ENCODE measurements around the gene CCDC122.
"Not testable (repeated sequence)": the region's sequence is repeated elsewhere in the genome, so short reads cannot be mapped to it uniquely, and the experiment has no call there.

CCDC122 gene

DNA sequence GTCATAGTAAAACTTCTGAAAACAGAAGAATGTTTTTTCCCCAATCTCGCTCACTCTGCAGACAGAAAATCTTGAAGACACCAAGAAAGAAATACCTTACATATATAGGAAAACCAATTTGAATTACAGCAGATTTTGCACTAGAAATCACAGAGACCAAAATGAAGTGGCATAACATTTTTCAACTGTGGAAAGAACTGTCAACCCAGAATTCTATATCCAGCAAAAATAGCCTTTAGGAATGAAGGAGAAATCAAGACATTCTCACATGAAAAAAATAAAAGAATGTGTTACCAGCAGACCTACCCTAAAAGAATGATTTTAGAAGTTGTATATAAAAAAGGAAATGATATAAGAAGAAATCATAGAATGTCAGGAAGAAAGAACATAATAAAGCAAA lies 28.7 kb downstream of the CCDC122 start:
- Mint-ChIP-seq H3K27ac (no peak overlapping the region), H3K9me3 (peaks cover 30% of the 10 kb centered on the region), H3K4me3 (no peak overlapping the region), H3K27me3 (ENCODE audit: low read depth) (peaks cover 2% of the 10 kb centered on the region), H3K4me1 (ENCODE audit: low read depth) (no peaks in the 10 kb centered on the region), H3K36me3 (ENCODE audit: low read depth) (no peaks in the 10 kb centered on the region)
- DNase-seq (ENCODE audit: low spot score), result no peak

- no peaks in the 10 kb centered on the region for H3K4me1 Mint-ChIP-seq (ENCODE audit: low read depth)
- peaks cover 22% of the 10 kb centered on the region for H3K9me3 Mint-ChIP-seq
- DNase-seq (ENCODE audit: low spot score), result no peak
- no peaks in the 10 kb centered on the region for H3K36me3 Mint-ChIP-seq (ENCODE audit: low read depth)
- no peak overlapping the region for H3K27ac Mint-ChIP-seq
- H3K27me3 Mint-ChIP-seq (ENCODE audit: low read depth), result peaks cover 2% of the 10 kb centered on the region
- no peak overlapping the region for H3K4me3 Mint-ChIP-seq
Observed at GRCh38 chr13:43848001-43848649, 31.4 kb downstream of the CCDC122 start.

GRCh38 chr13:43846496-43847158 lies 32.9 kb downstream of the CCDC122 start:
- Mint-ChIP-seq H3K9me3 (peaks cover 11% of the 10 kb centered on the region), H3K4me3 (no peak overlapping the region), H3K27ac (no peak overlapping the region), H3K27me3 (ENCODE audit: low read depth) (peaks cover 6% of the 10 kb centered on the region), H3K36me3 (ENCODE audit: low read depth) (no peaks in the 10 kb centered on the region), H3K4me1 (ENCODE audit: low read depth) (no peaks in the 10 kb centered on the region)
- no peak for DNase-seq (ENCODE audit: low spot score)

DNA sequence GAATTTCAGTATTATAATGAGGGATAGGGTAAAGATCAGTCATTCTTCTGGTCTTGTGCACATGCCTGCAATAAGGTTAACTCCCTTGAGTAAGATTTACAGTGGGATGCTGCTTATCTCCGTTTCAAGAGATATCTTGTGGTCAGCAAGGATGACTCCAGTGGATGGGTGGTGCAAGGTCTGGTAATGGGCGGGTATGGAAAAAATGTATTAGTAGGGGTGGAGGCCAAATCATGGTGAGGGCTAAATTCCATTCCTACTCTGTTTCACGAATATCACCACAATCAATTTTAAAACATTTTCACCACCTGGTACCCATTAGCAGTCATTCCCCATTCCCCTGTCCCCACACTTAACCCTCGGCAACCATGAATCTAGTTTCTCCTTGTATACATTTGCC lies 40.6 kb downstream of the CCDC122 start:
- no peaks in the 10 kb centered on the region for H3K36me3 Mint-ChIP-seq (ENCODE audit: low read depth)
- H3K4me1 Mint-ChIP-seq (ENCODE audit: low read depth), result no peaks in the 10 kb centered on the region
- no peak for DNase-seq (ENCODE audit: low spot score)
- H3K4me3 Mint-ChIP-seq, result no peak overlapping the region
- no peaks in the 10 kb centered on the region for H3K9me3 Mint-ChIP-seq
- H3K27me3 Mint-ChIP-seq (ENCODE audit: low read depth), result peaks cover 4% of the 10 kb centered on the region
- H3K27ac Mint-ChIP-seq, result no peak overlapping the region

GRCh38 chr13:43835701-43836100 lies 43.8 kb downstream of the CCDC122 start:
- Mint-ChIP-seq H3K4me3 (no peak overlapping the region), H3K27ac (no peak overlapping the region), H3K9me3 (no peaks in the 10 kb centered on the region), H3K36me3 (ENCODE audit: low read depth) (no peaks in the 10 kb centered on the region), H3K4me1 (ENCODE audit: low read depth) (no peaks in the 10 kb centered on the region), H3K27me3 (ENCODE audit: low read depth) (no peaks in the 10 kb centered on the region)
- no peak for DNase-seq (ENCODE audit: low spot score)

DNA sequence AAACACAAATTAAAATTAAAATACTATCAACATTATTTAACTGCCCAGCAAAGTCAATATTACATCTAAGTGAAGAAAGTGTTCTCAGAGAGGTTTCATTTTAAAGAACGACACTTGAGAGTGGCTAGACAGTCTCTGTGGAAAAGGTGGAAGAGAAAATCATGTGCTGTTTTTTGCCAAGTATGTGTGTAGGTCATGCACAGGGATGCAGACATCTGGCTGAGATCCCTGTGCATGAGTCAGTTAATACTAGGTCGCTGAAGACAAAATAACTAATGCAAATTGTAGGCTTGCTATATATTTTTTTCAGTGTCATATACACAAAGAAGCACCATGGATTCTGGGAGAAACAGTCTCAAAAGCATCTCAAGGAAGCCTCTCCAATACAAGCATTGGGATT lies 48.5 kb downstream of the CCDC122 start:
- no peak for DNase-seq (ENCODE audit: low spot score)
- H3K4me3 Mint-ChIP-seq, result no peak overlapping the region
- no peaks in the 10 kb centered on the region for H3K36me3 Mint-ChIP-seq (ENCODE audit: low read depth)
- no peaks in the 10 kb centered on the region for H3K4me1 Mint-ChIP-seq (ENCODE audit: low read depth)
- H3K27me3 Mint-ChIP-seq (ENCODE audit: low read depth), result peaks cover 9% of the 10 kb centered on the region
- H3K27ac Mint-ChIP-seq, result no peak overlapping the region
- no peaks in the 10 kb centered on the region for H3K9me3 Mint-ChIP-seq

DNA sequence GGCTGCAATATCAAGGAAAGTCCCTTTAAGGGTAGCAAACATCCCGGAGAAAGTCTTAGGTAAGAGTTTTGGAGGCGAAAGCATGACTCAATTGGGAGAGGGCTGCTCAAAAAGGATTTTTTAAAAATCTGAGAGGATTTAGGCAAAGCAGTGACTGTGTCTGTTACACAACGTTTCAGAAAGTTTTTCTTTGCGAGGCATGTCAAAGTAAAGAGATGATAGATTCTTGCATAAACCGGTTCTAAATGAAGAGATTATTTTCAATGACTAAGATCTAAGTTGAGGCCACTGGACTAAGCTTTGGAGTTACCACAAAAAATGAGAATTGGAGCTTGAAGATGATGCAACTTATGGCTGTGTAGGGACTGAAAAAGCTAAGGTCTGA lies 49.1 kb downstream of the CCDC122 start:
- no peak overlapping the region for H3K27ac Mint-ChIP-seq
- no peak for DNase-seq (ENCODE audit: low spot score)
- peaks cover 9% of the 10 kb centered on the region for H3K27me3 Mint-ChIP-seq (ENCODE audit: low read depth)
- no peak overlapping the region for H3K4me3 Mint-ChIP-seq
- H3K4me1 Mint-ChIP-seq (ENCODE audit: low read depth), result no peaks in the 10 kb centered on the region
- H3K36me3 Mint-ChIP-seq (ENCODE audit: low read depth), result no peaks in the 10 kb centered on the region
- H3K9me3 Mint-ChIP-seq, result no peaks in the 10 kb centered on the region

DNA sequence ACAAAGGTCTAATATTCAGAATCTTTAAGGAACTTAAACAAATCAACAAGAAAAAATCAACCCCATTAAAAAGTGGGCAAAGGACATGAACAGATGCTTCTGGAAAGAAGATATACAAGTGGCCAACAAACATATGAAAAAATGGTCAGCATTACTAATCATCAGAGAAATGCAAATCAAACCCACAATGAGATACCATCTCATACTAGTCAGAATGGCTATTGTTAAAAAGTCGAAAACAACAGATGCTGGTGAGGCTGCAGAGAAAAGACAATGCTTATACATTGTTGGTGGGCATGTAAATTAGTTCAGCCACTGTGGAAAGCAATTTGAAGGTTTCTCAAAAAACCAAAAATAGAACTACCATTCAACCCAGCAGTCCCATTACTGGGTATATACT lies 54.9 kb downstream of the CCDC122 start:
- not testable (repeated sequence) for H3K4me3 Mint-ChIP-seq; H3K9me3 Mint-ChIP-seq; H3K4me1 Mint-ChIP-seq (ENCODE audit: low read depth); H3K36me3 Mint-ChIP-seq (ENCODE audit: low read depth); DNase-seq (ENCODE audit: low spot score); H3K27ac Mint-ChIP-seq
- H3K27me3 Mint-ChIP-seq (ENCODE audit: low read depth), result peaks cover 12% of the 10 kb centered on the region

DNA sequence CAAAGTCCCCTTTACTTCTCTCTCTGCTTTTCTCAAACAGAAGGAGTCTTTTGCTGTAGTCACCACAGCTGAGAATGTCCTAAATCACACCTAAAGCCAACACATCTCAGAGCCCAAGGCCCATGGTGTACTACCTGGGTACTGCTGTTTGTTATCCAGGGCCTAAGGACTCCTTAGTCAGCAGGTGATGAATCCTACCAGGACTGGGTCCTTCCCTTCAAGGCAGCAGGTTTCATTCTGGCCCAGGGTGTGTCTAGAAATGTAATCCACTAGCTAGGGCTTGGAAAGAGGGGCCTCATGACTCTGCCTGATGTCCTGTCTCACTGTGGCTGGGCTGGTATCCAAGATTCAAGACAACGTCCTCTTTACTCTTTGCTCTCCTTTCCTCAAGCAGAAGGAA lies 56.6 kb downstream of the CCDC122 start:
- Mint-ChIP-seq H3K4me3 (no peak overlapping the region), H3K4me1 (ENCODE audit: low read depth) (no peaks in the 10 kb centered on the region)

DNA sequence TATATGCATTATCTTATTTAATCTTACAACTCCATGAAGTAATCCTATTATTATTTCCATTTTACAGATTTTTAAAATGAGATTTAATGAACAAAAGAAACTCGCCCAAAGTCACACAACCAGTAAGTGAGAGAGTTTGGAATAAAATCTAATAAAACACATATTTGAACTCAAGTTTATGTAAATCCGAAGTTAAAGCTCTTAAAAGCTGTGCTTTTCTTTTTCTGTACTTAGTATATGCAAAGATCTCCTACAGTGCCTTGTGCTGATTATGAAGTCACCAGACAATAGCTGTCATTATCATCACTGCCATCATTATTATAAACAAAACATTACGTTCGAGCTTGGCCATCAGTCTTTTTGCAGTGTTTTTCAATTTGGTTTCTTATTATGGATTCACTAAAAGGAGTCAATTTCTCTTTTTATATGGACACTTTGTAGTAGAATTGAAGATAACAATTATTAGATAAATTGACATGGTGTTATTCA lies 63.1 kb downstream of the CCDC122 start:
- no peak overlapping the region for H3K4me3 Mint-ChIP-seq
- H3K4me1 Mint-ChIP-seq (ENCODE audit: low read depth), result no peaks in the 10 kb centered on the region
- H3K36me3 Mint-ChIP-seq (ENCODE audit: low read depth), result no peaks in the 10 kb centered on the region
- DNase-seq (ENCODE audit: low spot score), result no peak
- no peaks in the 10 kb centered on the region for H3K9me3 Mint-ChIP-seq
- peaks cover 16% of the 10 kb centered on the region for H3K27me3 Mint-ChIP-seq (ENCODE audit: low read depth)
- H3K27ac Mint-ChIP-seq, result no peak overlapping the region

More for the DNA sequence above, 56.6 kb downstream of the CCDC122 start:
- no peak for DNase-seq (ENCODE audit: low spot score)
- Mint-ChIP-seq H3K27me3 (ENCODE audit: low read depth) (peaks cover 11% of the 10 kb centered on the region), H3K36me3 (ENCODE audit: low read depth) (no peaks in the 10 kb centered on the region), H3K9me3 (no peaks in the 10 kb centered on the region), H3K27ac (no peak overlapping the region)

GRCh38 chr13:43815204-43815603 lies 64.3 kb downstream of the CCDC122 start:
- H3K36me3 Mint-ChIP-seq (ENCODE audit: low read depth), result no peaks in the 10 kb centered on the region
- H3K27ac Mint-ChIP-seq, result no peak overlapping the region
- DNase-seq (ENCODE audit: low spot score), result no peak
- H3K27me3 Mint-ChIP-seq (ENCODE audit: low read depth), result peaks cover 18% of the 10 kb centered on the region
- H3K4me1 Mint-ChIP-seq (ENCODE audit: low read depth), result no peaks in the 10 kb centered on the region
- H3K9me3 Mint-ChIP-seq, result no peaks in the 10 kb centered on the region
- no peak overlapping the region for H3K4me3 Mint-ChIP-seq

GRCh38 chr13:43808676-43809075 lies 70.9 kb downstream of the CCDC122 start:
- Mint-ChIP-seq H3K27me3 (ENCODE audit: low read depth) (peaks cover 28% of the 10 kb centered on the region), H3K4me3 (no peak overlapping the region), H3K36me3 (ENCODE audit: low read depth) (no peaks in the 10 kb centered on the region), H3K27ac (no peak overlapping the region), H3K9me3 (no peaks in the 10 kb centered on the region), H3K4me1 (ENCODE audit: low read depth) (no peaks in the 10 kb centered on the region)
- no peak for DNase-seq (ENCODE audit: low spot score)

GRCh38 chr13:43805681-43806128 lies 73.8 kb downstream of the CCDC122 start:
- Mint-ChIP-seq H3K4me1 (ENCODE audit: low read depth) (no peaks in the 10 kb centered on the region), H3K27ac (no peak overlapping the region), H3K4me3 (no peak overlapping the region), H3K27me3 (ENCODE audit: low read depth) (peaks cover 25% of the 10 kb centered on the region), H3K9me3 (no peaks in the 10 kb centered on the region), H3K36me3 (ENCODE audit: low read depth) (no peaks in the 10 kb centered on the region)
- no peak for DNase-seq (ENCODE audit: low spot score)

DNA sequence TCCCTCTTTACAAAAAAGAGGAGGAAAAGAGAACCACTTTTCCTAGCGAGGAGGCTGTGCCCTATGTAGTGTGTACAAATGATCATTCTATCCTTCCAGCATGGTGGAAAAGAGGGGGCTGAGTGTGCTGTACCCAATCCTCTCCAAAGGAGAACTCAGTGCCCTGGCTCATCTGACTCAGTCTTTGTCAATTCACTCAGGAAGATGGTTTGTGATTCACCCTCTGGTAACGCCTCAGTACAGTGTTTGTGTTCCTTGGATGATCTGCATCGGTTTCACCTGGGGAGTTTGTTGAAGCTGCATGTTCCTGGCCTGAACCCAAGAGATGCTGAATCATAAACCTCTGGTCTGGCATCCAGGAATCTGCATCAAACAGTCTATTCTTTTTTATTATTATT lies 74.5 kb downstream of the CCDC122 start:
- no peak for DNase-seq (ENCODE audit: low spot score)
- no peaks in the 10 kb centered on the region for H3K4me1 Mint-ChIP-seq (ENCODE audit: low read depth)
- no peak overlapping the region for H3K27ac Mint-ChIP-seq

More for the DNA sequence above, 74.5 kb downstream of the CCDC122 start:
- no peak overlapping the region for H3K4me3 Mint-ChIP-seq
- H3K9me3 Mint-ChIP-seq, result no peaks in the 10 kb centered on the region
- H3K27me3 Mint-ChIP-seq (ENCODE audit: low read depth), result peaks cover 23% of the 10 kb centered on the region
- H3K36me3 Mint-ChIP-seq (ENCODE audit: low read depth), result no peaks in the 10 kb centered on the region
